Ishikawa (cell line): ENCODE results near the gene SPOCK2.

Experiments used
- CEBPB ChIP-seq: IDR thresholded peaks from 2 replicates; pipeline ENCODE4 v1.6.1; 2012
- CREB1 ChIP-seq: IDR thresholded peaks from 2 replicates; pipeline ENCODE4 v1.6.1; 2012; ENCODE audit warnings: low read depth
- EGR1 ChIP-seq: IDR thresholded peaks from 2 replicates; pipeline ENCODE4 v1.6.1; 2012
- EP300 ChIP-seq: IDR thresholded peaks from 2 replicates; pipeline ENCODE4 v1.6.1; 2012; ENCODE audit warnings: borderline replicate concordance
- FOXM1 ChIP-seq: IDR thresholded peaks from 2 replicates; pipeline ENCODE4 v1.6.1; 2012; ENCODE audit warnings: low read depth, borderline replicate concordance
- NFIC ChIP-seq: IDR thresholded peaks from 2 replicates; pipeline ENCODE4 v1.6.1; 2012
- RAD21 ChIP-seq: IDR thresholded peaks from 2 replicates; pipeline ENCODE4 v1.6.1; 2012; ENCODE audit warnings: low read depth
- TAF1 ChIP-seq: IDR thresholded peaks from 2 replicates; pipeline ENCODE4 v1.6.1; 2012; ENCODE audit warnings: low read depth, mild to moderate bottlenecking
- TCF12 ChIP-seq: IDR thresholded peaks from 2 replicates; pipeline ENCODE4 v1.6.1; 2012; ENCODE audit warnings: low read depth
- TEAD4 ChIP-seq: IDR thresholded peaks from 2 replicates; pipeline ENCODE4 v1.6.1; 2012
- YY1 ChIP-seq: IDR thresholded peaks from 2 replicates; pipeline ENCODE4 v1.6.1; 2012; ENCODE audit warnings: low read depth
- ZBTB7A ChIP-seq: IDR thresholded peaks from 2 replicates; pipeline ENCODE4 v1.6.1; 2012; ENCODE audit warnings: low read depth
- TF ChIP-seq, protein P1 (sequence below): IDR thresholded peaks from 2 replicates; pipeline ENCODE4 v1.6.1; 2012; ENCODE audit warnings: low read depth, mild to moderate bottlenecking
- TF ChIP-seq, protein P2 (sequence below): IDR thresholded peaks from 2 replicates; pipeline ENCODE4 v1.6.1; 2012
- TF ChIP-seq, protein P3 (sequence below): IDR thresholded peaks from 2 replicates; pipeline ENCODE4 v1.6.1; 2012

SPOCK2 gene

DNA sequence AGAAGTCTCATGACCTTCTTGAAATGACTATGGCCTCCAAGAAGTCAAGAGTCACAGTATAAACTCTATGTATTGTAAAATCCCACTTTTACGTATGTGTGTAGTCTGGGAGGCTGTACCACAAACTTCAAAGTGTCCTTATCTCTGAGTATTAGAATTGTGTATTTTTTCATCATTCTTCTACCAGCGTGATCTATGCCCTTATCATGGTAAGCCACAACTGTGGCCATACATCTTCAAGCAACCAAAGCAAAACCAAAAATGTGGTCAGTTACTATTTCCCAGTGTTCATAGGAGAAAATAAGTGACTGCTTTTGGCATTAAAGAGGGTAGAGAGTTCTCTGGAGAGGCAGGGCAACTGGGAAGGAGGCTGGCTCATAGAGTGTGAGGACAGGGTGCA is 42.8 kb downstream of the SPOCK2 start:
- TF ChIP-seq NFIC, result no peak
- TF ChIP-seq TEAD4, result no peak
- no peak for TF ChIP-seq FOXM1
- TF ChIP-seq, protein P1, sequence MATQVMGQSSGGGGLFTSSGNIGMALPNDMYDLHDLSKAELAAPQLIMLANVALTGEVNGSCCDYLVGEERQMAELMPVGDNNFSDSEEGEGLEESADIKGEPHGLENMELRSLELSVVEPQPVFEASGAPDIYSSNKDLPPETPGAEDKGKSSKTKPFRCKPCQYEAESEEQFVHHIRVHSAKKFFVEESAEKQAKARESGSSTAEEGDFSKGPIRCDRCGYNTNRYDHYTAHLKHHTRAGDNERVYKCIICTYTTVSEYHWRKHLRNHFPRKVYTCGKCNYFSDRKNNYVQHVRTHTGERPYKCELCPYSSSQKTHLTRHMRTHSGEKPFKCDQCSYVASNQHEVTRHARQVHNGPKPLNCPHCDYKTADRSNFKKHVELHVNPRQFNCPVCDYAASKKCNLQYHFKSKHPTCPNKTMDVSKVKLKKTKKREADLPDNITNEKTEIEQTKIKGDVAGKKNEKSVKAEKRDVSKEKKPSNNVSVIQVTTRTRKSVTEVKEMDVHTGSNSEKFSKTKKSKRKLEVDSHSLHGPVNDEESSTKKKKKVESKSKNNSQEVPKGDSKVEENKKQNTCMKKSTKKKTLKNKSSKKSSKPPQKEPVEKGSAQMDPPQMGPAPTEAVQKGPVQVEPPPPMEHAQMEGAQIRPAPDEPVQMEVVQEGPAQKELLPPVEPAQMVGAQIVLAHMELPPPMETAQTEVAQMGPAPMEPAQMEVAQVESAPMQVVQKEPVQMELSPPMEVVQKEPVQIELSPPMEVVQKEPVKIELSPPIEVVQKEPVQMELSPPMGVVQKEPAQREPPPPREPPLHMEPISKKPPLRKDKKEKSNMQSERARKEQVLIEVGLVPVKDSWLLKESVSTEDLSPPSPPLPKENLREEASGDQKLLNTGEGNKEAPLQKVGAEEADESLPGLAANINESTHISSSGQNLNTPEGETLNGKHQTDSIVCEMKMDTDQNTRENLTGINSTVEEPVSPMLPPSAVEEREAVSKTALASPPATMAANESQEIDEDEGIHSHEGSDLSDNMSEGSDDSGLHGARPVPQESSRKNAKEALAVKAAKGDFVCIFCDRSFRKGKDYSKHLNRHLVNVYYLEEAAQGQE, result no peak
- TF ChIP-seq TAF1, result no peak
- no peak for TF ChIP-seq TCF12
- no peak for TF ChIP-seq ZBTB7A
- TF ChIP-seq YY1, result no peak
- TF ChIP-seq, protein P2, sequence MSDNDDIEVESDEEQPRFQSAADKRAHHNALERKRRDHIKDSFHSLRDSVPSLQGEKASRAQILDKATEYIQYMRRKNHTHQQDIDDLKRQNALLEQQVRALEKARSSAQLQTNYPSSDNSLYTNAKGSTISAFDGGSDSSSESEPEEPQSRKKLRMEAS, result no peak
- no peak for TF ChIP-seq RAD21
- no peak for TF ChIP-seq CEBPB
- no peak for TF ChIP-seq EGR1
- TF ChIP-seq, protein P3, sequence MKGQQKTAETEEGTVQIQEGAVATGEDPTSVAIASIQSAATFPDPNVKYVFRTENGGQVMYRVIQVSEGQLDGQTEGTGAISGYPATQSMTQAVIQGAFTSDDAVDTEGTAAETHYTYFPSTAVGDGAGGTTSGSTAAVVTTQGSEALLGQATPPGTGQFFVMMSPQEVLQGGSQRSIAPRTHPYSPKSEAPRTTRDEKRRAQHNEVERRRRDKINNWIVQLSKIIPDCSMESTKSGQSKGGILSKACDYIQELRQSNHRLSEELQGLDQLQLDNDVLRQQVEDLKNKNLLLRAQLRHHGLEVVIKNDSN, result no peak
- TF ChIP-seq CREB1, result no peak

DNA sequence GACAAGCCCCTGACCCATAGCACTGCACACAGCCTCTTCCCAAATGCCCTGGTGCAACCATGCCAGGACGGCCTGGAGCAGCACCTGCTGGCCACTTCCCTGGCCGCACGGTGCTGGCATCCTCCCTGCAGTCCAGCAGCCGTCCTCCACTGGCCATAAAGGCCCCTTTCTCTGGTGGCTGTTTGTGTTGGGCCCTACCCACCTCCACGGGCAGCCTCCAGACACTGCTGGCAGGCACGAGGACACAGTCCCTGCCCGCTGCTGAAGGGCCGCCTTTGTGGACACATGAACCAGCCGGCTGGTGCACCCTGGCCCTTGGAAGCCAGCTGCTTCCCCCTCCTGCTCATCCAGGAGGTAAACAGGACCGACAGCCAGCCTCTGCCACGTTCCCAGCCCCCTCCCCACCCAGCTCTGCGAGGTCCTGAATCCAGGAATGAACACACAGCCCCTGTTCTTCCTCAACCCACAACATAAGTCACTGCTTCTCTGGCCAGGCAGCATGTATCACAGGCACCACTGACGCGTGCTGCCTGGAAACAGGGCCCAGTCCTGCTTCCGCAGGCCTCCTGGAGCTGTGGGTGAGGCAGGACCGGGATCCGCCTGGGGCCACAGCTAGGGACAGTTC is 43.8 kb downstream of the SPOCK2 start:
- no peak for TF ChIP-seq TCF12
- no peak for TF ChIP-seq TAF1

DNA sequence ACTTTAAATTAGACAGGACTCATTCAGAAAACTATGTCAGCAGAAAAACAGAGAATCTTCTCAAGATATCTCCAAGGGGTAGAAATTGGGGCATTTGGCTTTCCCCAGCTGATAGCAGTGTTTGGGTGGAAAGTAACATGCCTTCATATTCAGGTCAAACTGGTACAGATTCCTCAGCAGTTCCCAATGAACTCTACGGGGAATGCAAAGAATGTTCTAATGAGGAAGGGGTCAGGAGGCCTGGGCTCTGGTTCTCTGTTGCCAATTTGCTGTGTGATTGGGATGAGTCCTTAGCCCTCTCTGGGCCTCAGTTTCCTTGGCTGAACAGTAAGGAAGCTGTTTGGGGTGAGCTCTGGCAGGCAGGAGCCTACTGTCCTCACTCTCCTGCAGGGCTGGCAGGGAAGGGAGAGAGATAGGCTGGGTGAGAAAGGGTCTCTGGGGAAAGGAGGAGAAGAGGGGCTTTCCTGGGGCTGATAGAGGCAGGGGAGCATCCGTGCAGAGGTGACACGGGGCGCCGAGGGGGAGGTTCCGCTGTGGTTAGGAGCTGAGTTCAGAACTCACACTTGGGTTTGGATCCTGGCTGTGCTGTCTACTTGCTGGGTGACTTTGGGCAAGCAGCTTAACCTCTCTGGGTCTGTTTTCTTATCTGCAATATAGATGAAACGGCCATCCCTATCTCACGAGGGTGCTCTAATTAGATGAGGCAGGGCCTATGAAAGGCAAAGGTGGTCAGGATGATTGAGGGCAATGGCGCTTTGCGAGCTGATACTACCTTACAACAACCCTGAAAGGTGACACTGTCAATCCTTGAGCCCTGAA is 45.1 kb downstream of the SPOCK2 start:
- TF ChIP-seq YY1, result no peak
- no peak for TF ChIP-seq EGR1
- TF ChIP-seq RAD21, result no peak
- TF ChIP-seq, protein P1, result no peak
- TF ChIP-seq TCF12, result no peak
- no peak for TF ChIP-seq NFIC
- no peak for TF ChIP-seq TEAD4
- TF ChIP-seq EP300, result no peak
- TF ChIP-seq TAF1, result no peak
- TF ChIP-seq, protein P3, result no peak
- TF ChIP-seq, protein P2, result no peak
- TF ChIP-seq ZBTB7A, result no peak
- no peak for TF ChIP-seq FOXM1
- TF ChIP-seq CREB1, result no peak

DNA sequence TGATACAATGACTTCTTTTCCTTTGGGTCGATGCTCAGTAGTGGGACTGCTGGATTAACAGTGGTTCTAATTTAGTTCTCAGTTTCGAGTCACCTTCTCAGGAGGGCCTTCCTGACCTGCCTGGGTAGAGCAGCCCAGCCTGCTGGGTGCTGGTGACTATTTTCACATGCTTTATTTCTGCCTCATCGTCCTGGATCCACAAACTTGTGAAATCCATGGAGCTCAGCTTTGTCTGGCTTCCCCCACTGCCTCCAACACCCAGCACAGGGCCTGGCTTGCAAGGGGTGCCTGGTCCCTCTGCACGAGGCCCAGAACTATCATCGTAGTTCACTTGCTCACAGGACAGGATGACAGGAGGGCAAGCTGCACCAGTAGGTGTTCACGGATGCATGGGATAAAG is 46.9 kb downstream of the SPOCK2 start:
- TF ChIP-seq, protein P1, result no peak
- no peak for TF ChIP-seq TAF1

DNA sequence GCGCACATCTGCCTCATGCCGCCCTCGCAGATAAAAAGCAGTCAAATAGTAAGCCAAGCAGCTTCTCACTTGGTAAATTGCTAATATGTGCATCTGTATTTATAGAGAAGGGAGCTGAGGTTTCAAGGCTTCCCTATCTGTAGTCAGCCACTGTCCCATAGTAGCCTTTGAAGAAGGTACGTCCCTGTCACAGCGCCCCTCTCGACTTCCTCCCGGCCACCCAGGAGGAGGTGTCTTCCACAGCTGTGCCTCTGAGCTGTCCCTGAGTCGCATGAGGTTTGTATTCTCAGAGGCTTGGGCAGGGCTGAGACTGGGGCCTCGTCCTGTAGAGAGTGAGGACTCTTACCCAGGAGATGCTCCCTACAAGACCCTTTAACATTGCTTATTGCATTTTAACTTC is 49.0 kb downstream of the SPOCK2 start:
- no peak for TF ChIP-seq RAD21
- TF ChIP-seq TEAD4, result no peak
- TF ChIP-seq ZBTB7A, result no peak
- no peak for TF ChIP-seq NFIC
- TF ChIP-seq CREB1, result no peak
- TF ChIP-seq, protein P1, result no peak
- TF ChIP-seq EGR1, result no peak
- TF ChIP-seq, protein P3, result no peak
- TF ChIP-seq, protein P2, result no peak
- no peak for TF ChIP-seq TCF12
- no peak for TF ChIP-seq CEBPB
- no peak for TF ChIP-seq YY1
